Activated CD8-positive, alpha-beta memory T cell treated with anti-CD3 and anti-CD28 coated beads, Interleukin-2, amount 50 U/mL, for 24 hours (primary cell): Measurements from ENCODE around the gene SLC5A5.
"Not testable (repeated sequence)": the region's sequence is repeated elsewhere in the genome, so short reads cannot be mapped to it uniquely, and the experiment has no call there.

Experiments
- DNase-seq: peaks from one replicate; pipeline ENCODE4 v3.0.0-alpha.2; 2020; ENCODE audit errors: extremely low read depth

SLC5A5 gene

GRCh38 chr19:17871032-17871877 lies 490 bp upstream of the SLC5A5 start:
- DNase-seq, result no peak

GRCh38 chr19:17872251-17873001 lies 681 bp downstream of the SLC5A5 start:
- no peak for DNase-seq

- DNase-seq, result no peak
Measured at GRCh38 chr19:17873786-17874757, 2.3 kb downstream of the SLC5A5 start.

GRCh38 chr19:17874758-17875135 lies 3.0 kb downstream of the SLC5A5 start:
- no peak for DNase-seq

GRCh38 chr19:17877696-17878095 lies 6.0 kb downstream of the SLC5A5 start:
- DNase-seq, result no peak

- DNase-seq, result no peak
Measured at GRCh38 chr19:17879466-17879865, 7.7 kb downstream of the SLC5A5 start.

- no peak for DNase-seq
Measured at GRCh38 chr19:17881701-17882100, 10.0 kb downstream of the SLC5A5 start.

- DNase-seq, result no peak
Measured at GRCh38 chr19:17883627-17884410, 12.1 kb downstream of the SLC5A5 start.

- no peak for DNase-seq
Measured at GRCh38 chr19:17886515-17886914, 14.8 kb downstream of the SLC5A5 start.

GRCh38 chr19:17887221-17887620 lies 15.5 kb downstream of the SLC5A5 start:
- not testable (repeated sequence) for DNase-seq

GRCh38 chr19:17888260-17888659 lies 16.5 kb downstream of the SLC5A5 start:
- DNase-seq, result no peak

GRCh38 chr19:17889609-17890214 lies 18.0 kb downstream of the SLC5A5 start:
- DNase-seq, result no peak

- DNase-seq, result no peak
Measured at GRCh38 chr19:17893766-17894165, 22.0 kb downstream of the SLC5A5 start.

- DNase-seq, result no peak
Measured at GRCh38 chr19:17902701-17903100, 31.0 kb downstream of the SLC5A5 start.

- no peak for DNase-seq
Measured at GRCh38 chr19:17908244-17908643, 36.5 kb downstream of the SLC5A5 start.

- DNase-seq, result no peak
Measured at GRCh38 chr19:17909003-17909732, 37.4 kb downstream of the SLC5A5 start.

- no peak for DNase-seq
Measured at GRCh38 chr19:17910791-17911360, 39.1 kb downstream of the SLC5A5 start.

- DNase-seq, result no peak
Measured at GRCh38 chr19:17915940-17916593, 44.3 kb downstream of the SLC5A5 start.

GRCh38 chr19:17918151-17918550 lies 46.4 kb downstream of the SLC5A5 start:
- not testable (repeated sequence) for DNase-seq
